AG09319 (cell line): Measurements from ENCODE around the gene KCNC3.
"Not testable (repeated sequence)": the region's sequence is repeated elsewhere in the genome, so short reads cannot be mapped to it uniquely, and the experiment has no call there.

ENCODE experiments used
- DNase-seq: peaks from one replicate; pipeline ENCODE4 v3.0.0-alpha.2; 2010; ENCODE audit warnings: low read depth; ENCODE audit errors: extremely low read depth
- TF ChIP-seq, protein P1 (sequence below): IDR thresholded peaks from 2 replicates; pipeline ENCODE4 v1.5.1; 2011; ENCODE audit warnings: low read depth, mild to moderate bottlenecking, inconsistent platforms, low read length, moderate library complexity

The KCNC3 gene

DNA sequence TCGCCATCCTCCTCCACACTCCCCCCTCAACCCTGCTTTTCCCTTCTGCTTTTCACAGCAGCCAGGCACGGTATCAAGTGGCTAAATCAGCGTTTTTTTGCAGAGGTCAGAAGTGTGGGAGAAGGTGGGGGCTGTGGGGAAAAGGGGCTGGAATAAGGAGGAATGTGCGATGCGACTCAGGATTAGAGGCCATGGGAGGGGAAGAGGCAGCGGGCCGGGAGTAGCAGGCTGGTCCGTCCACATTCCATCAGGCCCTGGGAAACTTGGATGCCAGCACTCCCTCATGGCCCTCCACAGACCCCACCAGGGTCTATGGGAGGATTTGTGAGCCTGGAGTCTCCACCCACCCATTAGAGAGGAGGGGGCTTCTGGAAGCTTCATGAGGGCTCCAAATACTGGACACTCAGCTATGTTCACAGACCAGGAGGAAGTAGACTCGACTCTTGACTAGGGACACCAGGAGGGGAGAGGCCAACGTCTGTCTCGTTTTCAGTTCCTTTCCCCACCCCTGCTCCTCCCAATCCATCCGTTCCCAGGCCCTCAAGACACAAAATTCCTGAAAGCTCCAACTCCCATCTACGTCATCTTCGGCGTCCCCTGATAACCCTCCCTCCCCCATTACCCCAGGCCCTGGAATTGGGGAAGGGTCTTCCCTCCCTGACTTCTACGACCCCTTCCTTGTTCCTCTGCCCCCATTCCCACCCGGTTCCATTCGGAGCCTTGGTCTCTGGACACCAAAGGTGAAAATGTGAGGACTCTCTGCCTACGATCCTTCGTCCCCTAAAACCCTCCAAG, 3.3 kb upstream of the KCNC3 start:
- no peak for DNase-seq
- TF ChIP-seq, protein P1, sequence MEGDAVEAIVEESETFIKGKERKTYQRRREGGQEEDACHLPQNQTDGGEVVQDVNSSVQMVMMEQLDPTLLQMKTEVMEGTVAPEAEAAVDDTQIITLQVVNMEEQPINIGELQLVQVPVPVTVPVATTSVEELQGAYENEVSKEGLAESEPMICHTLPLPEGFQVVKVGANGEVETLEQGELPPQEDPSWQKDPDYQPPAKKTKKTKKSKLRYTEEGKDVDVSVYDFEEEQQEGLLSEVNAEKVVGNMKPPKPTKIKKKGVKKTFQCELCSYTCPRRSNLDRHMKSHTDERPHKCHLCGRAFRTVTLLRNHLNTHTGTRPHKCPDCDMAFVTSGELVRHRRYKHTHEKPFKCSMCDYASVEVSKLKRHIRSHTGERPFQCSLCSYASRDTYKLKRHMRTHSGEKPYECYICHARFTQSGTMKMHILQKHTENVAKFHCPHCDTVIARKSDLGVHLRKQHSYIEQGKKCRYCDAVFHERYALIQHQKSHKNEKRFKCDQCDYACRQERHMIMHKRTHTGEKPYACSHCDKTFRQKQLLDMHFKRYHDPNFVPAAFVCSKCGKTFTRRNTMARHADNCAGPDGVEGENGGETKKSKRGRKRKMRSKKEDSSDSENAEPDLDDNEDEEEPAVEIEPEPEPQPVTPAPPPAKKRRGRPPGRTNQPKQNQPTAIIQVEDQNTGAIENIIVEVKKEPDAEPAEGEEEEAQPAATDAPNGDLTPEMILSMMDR = no peak

- TF ChIP-seq, protein P1 = no peak
- DNase-seq = no peak
Measured at GRCh38 chr19:50331994-50332243, 2.7 kb upstream of the KCNC3 start.

DNA sequence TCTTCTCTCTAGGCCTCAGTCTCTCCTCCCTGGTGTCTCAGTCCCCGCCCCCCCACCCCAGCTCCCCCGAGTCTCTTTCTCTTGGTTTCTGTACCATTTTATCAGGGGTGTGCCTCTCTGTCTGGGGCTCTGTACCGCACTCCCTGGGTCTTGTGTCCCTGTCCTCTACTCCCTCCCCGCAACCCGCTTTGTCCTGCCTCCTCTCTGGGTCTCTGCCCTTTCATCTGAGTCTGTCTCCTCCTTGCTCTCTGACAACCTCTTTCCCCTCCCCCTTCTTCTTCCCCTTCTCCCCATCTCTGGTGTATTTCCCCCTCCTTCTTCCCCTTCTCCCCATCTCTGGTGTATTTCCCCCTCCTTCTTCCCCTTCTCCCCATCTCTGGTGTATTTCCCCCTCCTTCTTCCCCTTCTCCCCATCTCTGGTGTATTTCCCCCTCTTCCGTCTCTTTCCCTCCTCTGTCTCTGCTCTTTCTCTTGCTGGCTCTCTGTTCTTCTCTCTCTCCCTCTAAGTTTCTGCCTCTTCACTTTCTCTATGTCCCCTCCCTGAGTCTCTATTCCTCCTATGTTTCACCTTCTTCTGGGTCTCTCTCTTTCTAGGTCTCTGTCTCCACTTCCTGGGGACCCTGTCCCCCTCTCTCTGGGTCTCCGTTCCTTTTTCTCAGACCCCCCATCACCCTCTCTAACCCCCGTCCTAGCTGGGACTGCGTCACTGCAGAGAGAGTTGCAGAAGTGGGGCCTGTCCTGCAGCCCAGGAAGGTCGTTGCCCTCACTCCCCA, 2.2 kb upstream of the KCNC3 start:
- TF ChIP-seq, protein P1 = no peak
- no peak for DNase-seq

- no peak for DNase-seq
- TF ChIP-seq, protein P1 = no peak
Measured at GRCh38 chr19:50330365-50331078, 1.3 kb upstream of the KCNC3 start.

DNA sequence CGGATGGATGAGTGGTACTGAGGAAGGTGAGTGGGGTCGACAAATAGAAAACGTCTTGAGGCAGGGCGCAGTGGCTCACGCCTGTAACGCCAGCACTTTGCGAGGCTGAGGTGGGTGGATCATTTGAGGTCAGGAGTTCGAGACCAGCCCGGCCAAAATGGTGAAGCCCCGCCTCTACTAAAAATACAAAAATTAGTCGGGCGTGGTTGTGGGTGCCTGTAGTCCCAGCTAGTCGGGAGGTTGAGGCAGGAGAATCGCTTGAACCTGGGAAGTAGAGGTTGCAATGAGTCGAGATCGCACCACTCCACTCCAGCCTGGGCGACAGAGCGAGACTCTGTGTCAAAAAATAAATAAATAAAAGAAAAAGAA, 733 bp upstream of the KCNC3 start:
- DNase-seq = not testable (repeated sequence)

GRCh38 chr19:50328873-50329145, 368 bp downstream of the KCNC3 start:
- no peak for DNase-seq
- TF ChIP-seq, protein P1 = no peak

DNA sequence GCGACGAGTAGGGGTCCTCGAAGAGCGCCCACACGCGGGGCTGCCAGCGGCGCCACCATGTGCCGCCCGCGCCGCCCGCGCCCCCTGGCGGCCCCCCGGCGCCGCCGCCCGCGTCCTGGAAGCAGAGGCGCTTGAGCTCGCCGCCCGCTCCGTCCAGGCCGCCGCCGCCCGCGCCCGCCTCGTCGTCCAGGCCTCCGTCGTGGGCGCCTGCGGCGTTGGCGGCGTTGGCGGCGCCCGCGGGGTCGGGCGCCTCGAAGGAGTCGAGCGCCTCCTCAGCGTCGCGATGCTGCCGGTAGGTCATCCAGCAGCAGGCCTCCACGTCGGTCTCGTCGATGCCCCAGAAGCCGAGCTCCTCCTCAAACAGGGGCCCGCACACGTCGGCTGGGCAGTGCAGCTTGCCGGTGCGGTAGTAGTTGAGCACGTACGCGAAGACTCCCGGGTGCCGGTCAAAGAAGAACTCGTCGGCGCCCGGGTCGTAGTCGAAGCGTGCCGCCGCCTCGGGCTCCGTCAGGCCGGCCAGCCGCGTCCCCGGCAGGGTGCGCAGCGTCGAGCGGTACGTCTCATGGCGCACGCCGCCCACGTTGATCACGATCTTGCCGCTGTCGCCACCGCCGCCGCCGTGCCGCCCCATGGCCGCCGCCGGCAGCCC, 829 bp downstream of the KCNC3 start:
- TF ChIP-seq, protein P1 = no peak
- DNase-seq = no peak
